ENCODE results near the gene NRBF2. TPM values are rescaled to one million over a fixed set of nuclear protein-coding genes. Genes with fewer than 3 reads are reported as not detected.

Gene NRBF2
- total RNA-seq, 2 experiments from 2014 or later: 15.4 to 15.6 TPM

DNA sequence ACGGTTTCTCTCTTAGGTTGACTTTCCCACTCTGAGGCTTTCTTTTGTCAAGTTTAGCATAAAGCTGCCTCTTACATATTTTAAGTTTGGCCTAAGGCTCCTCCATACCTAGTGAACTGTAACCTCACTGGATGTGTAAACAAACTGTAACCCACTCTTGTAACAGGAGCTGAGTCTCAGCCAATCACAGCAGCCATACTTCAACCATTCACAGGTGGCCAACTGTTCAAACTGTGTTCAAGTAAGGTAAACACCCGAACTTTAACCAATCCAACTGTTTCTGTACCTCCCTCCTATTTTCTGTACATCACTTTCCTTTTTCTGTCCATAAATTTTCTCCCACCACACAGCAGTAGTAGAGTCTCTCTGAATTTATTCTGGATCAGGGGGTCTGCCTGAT lies 7.7 kb upstream of the NRBF2 start:
- CTCF ChIA-PET: no interaction called here
- no peak overlapping the region for H3K27ac Mint-ChIP-seq
- no peak for DNase-seq
- no peaks in the 10 kb centered on the region for H3K4me1 Mint-ChIP-seq (ENCODE audit: low read depth)
- no peaks in the 10 kb centered on the region for H3K27me3 Mint-ChIP-seq (ENCODE audit: low read depth)
- intact Hi-C loops (cut with micrococcal nuclease): no loop called here
- H3K36me3 Mint-ChIP-seq (ENCODE audit: low read depth): no peaks in the 10 kb centered on the region
- no peaks in the 10 kb centered on the region for H3K9me3 Mint-ChIP-seq
- no peak overlapping the region for H3K4me3 Mint-ChIP-seq

DNA sequence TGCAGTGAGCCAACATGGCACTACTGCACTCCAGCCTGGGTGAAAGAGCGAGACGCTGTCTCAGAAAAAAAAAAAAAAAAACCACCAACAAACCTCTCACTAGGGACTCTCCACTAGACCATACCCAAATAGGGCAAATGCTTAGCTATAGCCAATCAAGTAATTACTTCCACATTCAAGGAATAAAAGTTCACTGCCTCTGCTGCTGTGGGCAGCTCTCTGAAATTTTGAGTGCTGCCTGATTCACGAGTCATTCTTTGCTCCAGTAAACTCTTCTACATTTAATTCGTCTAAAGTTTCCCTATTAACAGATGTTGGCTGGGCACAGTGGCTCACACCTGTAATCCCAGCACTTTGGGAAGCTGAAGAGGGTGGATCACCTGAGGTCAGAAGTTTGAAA lies 4.7 kb upstream of the NRBF2 start:
- Mint-ChIP-seq H3K4me1 (ENCODE audit: low read depth) (peaks cover 3% of the 10 kb centered on the region), H3K27me3 (ENCODE audit: low read depth) (no peaks in the 10 kb centered on the region), H3K27ac (no peak overlapping the region), H3K9me3 (no peaks in the 10 kb centered on the region), H3K4me3 (no peak overlapping the region), H3K36me3 (ENCODE audit: low read depth) (no peaks in the 10 kb centered on the region)
- intact Hi-C loops (cut with micrococcal nuclease): no loop called here
- no peak for DNase-seq
- CTCF ChIA-PET: interaction anchor here (0.6 kb wide), 1 partner anchor 574 kb away, joined by 3 read pairs; no protein-coding TSS in a partner anchor

DNA sequence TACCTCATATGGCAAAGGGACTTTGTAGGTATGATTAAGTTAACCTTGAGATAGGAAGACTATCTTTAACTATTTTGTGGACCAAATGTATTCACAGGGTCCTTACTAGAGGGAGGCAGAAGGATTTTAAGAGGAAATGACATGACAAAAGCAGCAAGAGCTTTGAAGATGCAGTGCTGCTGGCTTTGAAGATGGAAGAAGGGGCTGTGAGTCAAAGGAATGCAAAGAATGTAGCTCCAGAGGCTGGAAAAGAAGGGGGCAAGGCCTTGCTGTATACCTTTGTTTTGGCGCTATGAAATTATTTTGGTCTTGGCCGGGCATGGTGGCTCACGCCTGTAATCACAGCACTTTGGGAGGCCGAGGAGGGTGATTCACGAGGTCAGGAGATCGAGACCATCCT lies 3.2 kb upstream of the NRBF2 start:
- DNase-seq: no peak
- CTCF ChIA-PET: no interaction called here
- no peak overlapping the region for H3K27ac Mint-ChIP-seq
- no peak overlapping the region for H3K4me3 Mint-ChIP-seq
- no peaks in the 10 kb centered on the region for H3K36me3 Mint-ChIP-seq (ENCODE audit: low read depth)
- H3K27me3 Mint-ChIP-seq (ENCODE audit: low read depth): no peaks in the 10 kb centered on the region
- intact Hi-C loops (cut with micrococcal nuclease): loop anchor here (5.0 to 10.0 kb wide), 3 partner anchors 863 to 1085 kb away; partner anchors contain the start of gene RTKN2
- no peaks in the 10 kb centered on the region for H3K9me3 Mint-ChIP-seq
- peaks cover 10% of the 10 kb centered on the region for H3K4me1 Mint-ChIP-seq (ENCODE audit: low read depth)

DNA sequence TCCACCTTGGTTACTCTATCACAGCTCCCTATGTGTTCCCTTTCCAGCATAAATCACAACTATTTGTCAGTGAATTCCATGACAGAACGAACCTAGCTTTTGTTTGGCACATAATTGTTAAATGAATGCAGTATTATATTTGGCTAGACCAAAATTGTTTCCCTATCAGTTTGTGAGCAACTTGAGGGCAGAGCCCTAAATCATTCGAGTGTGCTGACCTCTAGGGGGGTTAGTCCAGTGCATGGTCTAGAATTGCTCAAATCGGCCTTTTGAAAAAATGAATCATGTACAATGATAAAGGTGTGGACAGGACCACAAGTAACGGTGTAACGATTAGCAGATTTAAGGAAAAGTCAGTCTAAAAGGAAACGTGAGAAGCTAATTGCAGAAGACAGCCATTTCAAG lies 475 bp upstream of the NRBF2 start:
- Mint-ChIP-seq H3K27me3 (ENCODE audit: low read depth) (no peaks in the 10 kb centered on the region), H3K36me3 (ENCODE audit: low read depth) (peaks cover 1% of the 10 kb centered on the region), H3K4me1 (ENCODE audit: low read depth) (peaks cover 35% of the 10 kb centered on the region), H3K4me3 (peak overlapping the region; percentile 89), H3K27ac (peak overlapping the region; percentile 92), H3K9me3 (no peaks in the 10 kb centered on the region)
- CTCF ChIA-PET: interaction anchor here (0.6 to 2.4 kb wide), 5 partner anchors 13 to 497 kb away, joined by 3 to 7 read pairs (median 4); no protein-coding TSS in a partner anchor
- intact Hi-C loops (cut with micrococcal nuclease): loop anchor here (1.0 to 10.0 kb wide), 16 partner anchors 26 to 1232 kb away; partner anchors contain the start of genes ARID5B, EGR2, REEP3 and RTKN2
- DNase-seq: no peak

DNA sequence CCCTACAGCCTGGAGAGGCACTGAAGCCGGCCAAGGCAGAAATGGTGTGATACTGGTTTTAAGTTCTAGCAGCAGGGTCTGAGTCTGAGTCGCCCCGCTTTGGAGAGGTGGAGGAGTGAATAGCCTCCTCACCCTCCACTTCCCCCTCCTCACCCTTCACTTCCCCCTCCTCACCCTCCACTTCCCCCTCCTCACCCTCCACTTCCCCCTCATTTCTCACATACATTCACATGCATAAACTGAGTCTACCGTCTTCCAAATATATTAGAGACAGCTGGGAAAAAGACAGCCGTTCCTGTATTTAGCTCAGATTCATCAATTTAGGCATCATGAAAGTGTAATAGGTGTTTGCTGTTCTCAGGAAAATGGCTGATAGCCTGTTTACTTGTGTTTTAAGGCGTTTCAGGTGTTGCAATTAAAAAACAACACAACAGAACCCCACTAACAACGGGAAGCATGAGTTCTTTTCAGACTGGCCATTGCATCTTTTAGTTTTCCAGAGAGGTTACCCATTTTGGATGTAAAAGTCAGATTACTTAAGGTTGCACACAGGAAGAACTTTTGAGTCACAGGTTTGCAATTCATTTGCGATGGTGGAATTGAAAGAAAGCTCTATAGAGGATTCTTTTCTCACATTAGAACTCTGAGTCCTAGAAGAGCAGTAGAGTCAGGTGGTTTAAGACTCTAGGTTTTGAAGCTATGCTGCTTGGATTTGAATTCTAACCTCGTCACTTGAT lies 861 bp downstream of the NRBF2 start:
- H3K27ac Mint-ChIP-seq: peak overlapping the region; percentile 92
- peaks cover 5% of the 10 kb centered on the region for H3K36me3 Mint-ChIP-seq (ENCODE audit: low read depth)
- no peak for DNase-seq
- H3K4me1 Mint-ChIP-seq (ENCODE audit: low read depth): peaks cover 42% of the 10 kb centered on the region
- H3K27me3 Mint-ChIP-seq (ENCODE audit: low read depth): no peaks in the 10 kb centered on the region
- intact Hi-C loops (cut with micrococcal nuclease): loop anchor here (1.0 to 10.0 kb wide), 18 partner anchors 11 to 1233 kb away; partner anchors contain the start of genes ARID5B, EGR2, REEP3 and RTKN2
- peak overlapping the region; percentile 89 for H3K4me3 Mint-ChIP-seq
- no peaks in the 10 kb centered on the region for H3K9me3 Mint-ChIP-seq
- CTCF ChIA-PET: interaction anchor here (0.6 to 4.5 kb wide), 9 partner anchors 12 to 586 kb away, joined by 3 to 30 read pairs (median 4); no protein-coding TSS in a partner anchor

DNA sequence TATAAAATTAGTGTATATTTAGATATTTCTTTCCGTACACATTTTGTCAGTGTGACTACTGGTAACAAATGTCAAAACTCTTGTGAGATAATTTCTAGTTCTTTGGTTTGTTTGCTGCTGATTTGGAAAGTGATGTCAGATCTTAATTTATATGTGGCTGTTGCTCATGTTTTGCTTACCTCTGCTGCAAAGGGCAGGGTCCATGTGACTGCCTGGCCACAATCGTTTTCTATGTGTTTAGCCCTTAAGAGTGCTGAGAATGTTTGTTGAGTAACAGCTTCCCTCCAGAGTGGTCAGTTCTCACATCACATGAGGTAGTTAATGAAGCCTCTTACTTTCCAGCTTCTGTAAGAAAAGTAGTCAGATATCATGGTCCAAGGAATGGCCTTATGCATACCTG lies 4.2 kb downstream of the NRBF2 start:
- Mint-ChIP-seq H3K4me1 (ENCODE audit: low read depth) (peaks cover 63% of the 10 kb centered on the region), H3K9me3 (no peaks in the 10 kb centered on the region), H3K36me3 (ENCODE audit: low read depth) (peaks cover 14% of the 10 kb centered on the region), H3K27me3 (ENCODE audit: low read depth) (no peaks in the 10 kb centered on the region), H3K4me3 (no peak overlapping the region), H3K27ac (no peak overlapping the region)
- intact Hi-C loops (cut with micrococcal nuclease): loop anchor here (10.0 kb wide), 1 partner anchor 1093 kb away; no protein-coding TSS in a partner anchor
- CTCF ChIA-PET: interaction anchor here (0.7 to 4.5 kb wide), 4 partner anchors 9 to 583 kb away, joined by 3 to 30 read pairs (median 4); no protein-coding TSS in a partner anchor
- DNase-seq: no peak

DNA sequence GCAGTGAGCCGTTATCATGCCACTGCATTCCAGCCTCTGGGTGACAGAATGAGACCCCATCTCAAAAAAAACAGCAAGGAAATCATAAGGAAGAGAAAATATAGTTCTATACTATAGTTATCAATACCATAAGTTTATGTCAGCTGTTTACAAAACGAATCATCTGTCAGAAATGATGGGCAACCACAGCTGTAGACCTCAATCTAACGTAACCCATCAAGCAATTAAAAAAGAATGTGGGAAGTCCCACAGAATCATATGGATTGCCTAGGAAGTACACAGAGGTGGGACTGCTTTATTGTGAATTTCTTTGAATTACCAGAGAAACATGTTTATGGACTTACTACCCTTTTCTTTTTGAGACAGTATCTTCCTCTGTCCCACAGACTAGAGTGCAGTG lies 6.9 kb downstream of the NRBF2 start:
- Mint-ChIP-seq H3K27me3 (ENCODE audit: low read depth) (no peaks in the 10 kb centered on the region), H3K36me3 (ENCODE audit: low read depth) (peaks cover 20% of the 10 kb centered on the region), H3K27ac (no peak overlapping the region), H3K4me1 (ENCODE audit: low read depth) (peaks cover 64% of the 10 kb centered on the region), H3K9me3 (no peaks in the 10 kb centered on the region), H3K4me3 (no peak overlapping the region)
- intact Hi-C loops (cut with micrococcal nuclease): no loop called here
- CTCF ChIA-PET: interaction anchor here (0.6 kb wide), 1 partner anchor 115 kb away, joined by 3 read pairs; no protein-coding TSS in a partner anchor
- no peak for DNase-seq

DNA sequence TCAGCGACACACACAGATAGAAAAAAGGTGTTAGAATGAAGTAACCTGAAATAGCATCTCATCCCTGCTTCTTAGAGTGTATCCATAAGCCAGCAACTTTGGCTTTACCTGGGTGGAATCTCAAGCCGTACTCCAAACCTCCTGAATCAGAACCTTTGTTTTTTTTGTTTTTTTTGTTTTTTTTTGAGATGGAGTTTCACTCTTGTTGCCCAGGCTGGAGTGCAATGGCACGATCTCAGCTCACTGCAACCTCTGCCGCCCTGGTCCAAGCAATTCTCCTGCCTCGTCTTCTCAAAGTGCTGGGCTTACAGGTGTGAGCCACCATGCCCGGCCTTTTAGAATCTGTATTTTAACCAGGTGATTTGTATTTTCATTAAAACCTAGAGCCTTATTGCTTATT lies 9.0 kb downstream of the NRBF2 start:
- CTCF ChIA-PET: interaction anchor here (0.6 kb wide), 2 partner anchors 45 to 544 kb away, joined by 3 to 4 read pairs; no protein-coding TSS in a partner anchor
- H3K27ac Mint-ChIP-seq: no peak overlapping the region
- no peaks in the 10 kb centered on the region for H3K9me3 Mint-ChIP-seq
- no peaks in the 10 kb centered on the region for H3K27me3 Mint-ChIP-seq (ENCODE audit: low read depth)
- DNase-seq: no peak
- no peak overlapping the region for H3K4me3 Mint-ChIP-seq
- H3K4me1 Mint-ChIP-seq (ENCODE audit: low read depth): peaks cover 58% of the 10 kb centered on the region
- intact Hi-C loops (cut with micrococcal nuclease): no loop called here
- H3K36me3 Mint-ChIP-seq (ENCODE audit: low read depth): peaks cover 25% of the 10 kb centered on the region

DNA sequence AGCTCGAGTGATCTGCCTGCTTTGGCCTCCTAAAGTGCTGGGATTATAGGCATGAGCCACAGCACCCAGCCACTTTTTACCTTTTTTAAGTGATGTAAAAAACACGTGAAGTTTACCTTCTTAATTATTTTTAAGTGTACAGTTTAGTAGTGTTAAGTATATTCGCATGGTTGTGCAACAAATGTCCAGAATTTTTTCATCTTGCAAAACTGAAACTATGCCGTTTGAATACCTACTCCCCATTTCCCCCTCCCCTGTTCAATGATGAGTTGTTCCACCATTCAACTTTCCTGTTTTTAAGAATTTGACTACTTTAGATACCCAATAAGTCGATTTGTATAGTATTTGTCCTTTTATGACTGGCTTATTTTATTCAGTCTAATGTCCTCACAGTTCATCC lies 10.9 kb downstream of the NRBF2 start:
- DNase-seq: no peak
- no peaks in the 10 kb centered on the region for H3K27me3 Mint-ChIP-seq (ENCODE audit: low read depth)
- no peaks in the 10 kb centered on the region for H3K9me3 Mint-ChIP-seq
- no peak overlapping the region for H3K27ac Mint-ChIP-seq
- intact Hi-C loops (cut with micrococcal nuclease): no loop called here
- no peak overlapping the region for H3K4me3 Mint-ChIP-seq
- peaks cover 52% of the 10 kb centered on the region for H3K4me1 Mint-ChIP-seq (ENCODE audit: low read depth)
- CTCF ChIA-PET: interaction anchor here (1.0 to 2.8 kb wide), 3 partner anchors 12 to 14 kb away, joined by 3 to 14 read pairs (median 10); no protein-coding TSS in a partner anchor
- H3K36me3 Mint-ChIP-seq (ENCODE audit: low read depth): peaks cover 24% of the 10 kb centered on the region

DNA sequence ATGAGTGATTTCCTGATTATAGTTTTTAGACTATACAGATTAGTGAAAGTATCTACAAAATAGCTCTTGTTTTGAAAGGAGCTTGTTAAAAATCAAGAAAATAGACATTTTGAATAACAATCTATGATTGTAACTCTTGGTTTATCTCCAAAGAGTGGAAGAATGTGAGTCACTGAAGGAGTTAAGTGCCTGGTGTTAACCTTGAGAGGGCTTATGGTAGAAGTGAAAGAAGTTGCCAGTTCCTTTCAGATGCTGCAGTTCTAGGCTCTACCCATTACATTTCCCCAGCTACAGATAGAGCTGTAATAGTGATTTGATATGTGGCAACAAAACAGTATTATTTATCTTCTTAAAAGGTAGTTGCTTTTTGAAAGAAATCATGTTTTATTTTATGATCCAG lies 12.7 kb downstream of the NRBF2 start:
- intact Hi-C loops (cut with micrococcal nuclease): loop anchor here (1.0 to 5.0 kb wide), 2 partner anchors 11 to 288 kb away; no protein-coding TSS in a partner anchor

DNA sequence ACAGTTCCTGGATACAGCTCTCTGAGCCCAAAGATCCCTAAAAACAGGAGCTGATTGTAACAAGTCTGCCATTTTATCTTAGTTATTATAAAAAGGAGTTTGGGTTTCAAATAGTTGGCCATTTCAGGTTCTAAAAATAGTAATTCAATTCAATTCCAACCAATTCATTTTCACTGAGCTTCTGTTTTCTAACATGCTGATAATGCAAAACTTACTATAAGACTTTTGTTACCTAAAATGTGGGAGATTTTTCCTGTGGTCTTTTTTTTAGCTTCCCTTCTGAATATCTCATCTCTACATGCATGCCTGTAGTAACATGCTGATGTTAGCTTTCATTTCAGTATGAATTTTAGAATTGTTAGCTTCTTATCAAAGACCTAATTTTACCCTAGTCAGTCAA lies 13.4 kb downstream of the NRBF2 start:
- CTCF ChIA-PET: interaction anchor here (0.9 to 2.8 kb wide), 8 partner anchors 9 to 573 kb away, joined by 3 to 14 read pairs (median 6); partner anchors contain the start of gene NRBF2
- Mint-ChIP-seq H3K4me1 (ENCODE audit: low read depth) (peaks cover 36% of the 10 kb centered on the region), H3K36me3 (ENCODE audit: low read depth) (peaks cover 20% of the 10 kb centered on the region), H3K4me3 (no peak overlapping the region), H3K27me3 (ENCODE audit: low read depth) (no peaks in the 10 kb centered on the region), H3K9me3 (no peaks in the 10 kb centered on the region), H3K27ac (no peak overlapping the region)
- DNase-seq: no peak
- intact Hi-C loops (cut with micrococcal nuclease): loop anchor here (5.0 kb wide), 1 partner anchor 289 kb away; no protein-coding TSS in a partner anchor

More for the DNA sequence above, 12.7 kb downstream of the NRBF2 start:
- no peak overlapping the region for H3K27ac Mint-ChIP-seq
- peaks cover 22% of the 10 kb centered on the region for H3K36me3 Mint-ChIP-seq (ENCODE audit: low read depth)
- H3K4me3 Mint-ChIP-seq: no peak overlapping the region
- CTCF ChIA-PET: interaction anchor here (0.9 to 2.8 kb wide), 9 partner anchors 9 to 573 kb away, joined by 3 to 14 read pairs (median 7); partner anchors contain the start of gene NRBF2
- no peaks in the 10 kb centered on the region for H3K27me3 Mint-ChIP-seq (ENCODE audit: low read depth)
- peaks cover 42% of the 10 kb centered on the region for H3K4me1 Mint-ChIP-seq (ENCODE audit: low read depth)
- no peaks in the 10 kb centered on the region for H3K9me3 Mint-ChIP-seq
- no peak for DNase-seq

DNA sequence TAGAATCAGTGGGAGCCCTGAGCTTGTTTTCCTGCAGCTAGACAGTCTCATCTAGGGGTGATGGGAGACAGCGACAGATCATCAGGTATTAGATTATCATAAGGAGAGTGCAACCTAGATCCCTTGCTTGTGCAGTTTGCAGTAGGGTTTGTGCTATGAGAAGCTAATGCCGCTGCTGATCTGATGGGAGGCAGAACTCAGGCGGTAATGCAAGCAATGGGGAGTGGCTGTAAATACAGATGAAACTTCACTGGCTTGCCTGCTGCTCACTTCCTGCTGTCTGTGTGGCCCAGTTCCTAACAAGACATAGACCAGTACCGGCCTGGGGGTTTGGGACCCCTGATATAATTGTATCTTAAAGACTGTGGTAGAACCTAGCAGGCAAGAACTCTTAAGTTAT lies 17.6 kb downstream of the NRBF2 start:
- Mint-ChIP-seq H3K4me1 (ENCODE audit: low read depth) (peaks cover 17% of the 10 kb centered on the region), H3K36me3 (ENCODE audit: low read depth) (peaks cover 22% of the 10 kb centered on the region), H3K9me3 (no peaks in the 10 kb centered on the region), H3K4me3 (no peak overlapping the region), H3K27me3 (ENCODE audit: low read depth) (no peaks in the 10 kb centered on the region), H3K27ac (no peak overlapping the region)
- intact Hi-C loops (cut with micrococcal nuclease): no loop called here
- DNase-seq: no peak
- CTCF ChIA-PET: interaction anchor here (0.6 kb wide), 1 partner anchor 14 kb away, joined by 3 read pairs; no protein-coding TSS in a partner anchor
